GM21423 (cell line): ENCODE measurements around the gene PANK1.
"Not testable (repeated sequence)": the region's sequence is repeated elsewhere in the genome, so short reads cannot be mapped to it uniquely, and the experiment has no call there.

Experiments
- ATAC-seq: cut with Tn5 transposase; IDR thresholded peaks from one replicate; pipeline ENCODE4 v1.9.1; 2021; ENCODE audit warnings: mild to moderate bottlenecking, moderate library complexity; ENCODE audit not compliant: unreplicated experiment

PANK1 gene

DNA sequence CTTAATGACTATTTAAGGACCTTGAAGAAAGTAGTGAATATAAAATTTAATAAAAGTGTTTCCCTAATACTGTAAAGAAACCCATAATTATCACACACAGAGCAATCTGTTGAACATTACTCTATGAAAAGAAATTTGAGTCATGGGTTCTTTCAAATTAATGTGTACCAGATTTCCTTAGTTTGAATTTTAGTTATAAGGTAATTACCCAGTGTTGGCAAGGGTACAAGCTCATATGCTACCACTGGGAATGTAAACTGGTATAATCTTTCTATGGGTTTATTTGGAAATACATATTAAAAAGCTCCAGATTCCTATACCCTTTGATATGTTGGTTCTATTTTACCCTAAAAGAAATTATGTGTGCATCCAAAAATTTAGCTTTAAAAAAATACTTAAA lies 22.9 kb downstream of the PANK1 start:
- no peak for ATAC-seq

DNA sequence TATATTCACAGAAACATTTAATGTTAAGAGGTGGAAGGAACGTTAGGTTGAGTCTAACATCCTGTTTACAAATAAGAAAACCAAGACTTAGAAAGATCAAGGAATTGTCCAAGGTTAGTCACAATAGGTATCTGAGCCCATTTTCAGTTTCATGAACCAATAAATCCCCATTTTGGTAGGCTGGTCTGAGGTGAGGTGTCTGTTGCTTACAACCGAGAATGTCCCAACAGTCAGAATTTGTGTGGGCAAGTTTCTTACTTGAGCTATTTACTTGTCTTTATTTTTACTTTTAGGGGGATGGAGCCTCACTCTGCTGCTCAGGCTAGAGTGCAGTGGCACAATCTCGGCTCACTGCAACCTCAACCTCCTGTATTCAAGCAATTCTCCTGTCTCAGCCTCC lies 23.6 kb downstream of the PANK1 start:
- ATAC-seq: no peak

- not testable (repeated sequence) for ATAC-seq
Observed at GRCh38 chr10:89620296-89620695, 24.7 kb downstream of the PANK1 start.

GRCh38 chr10:89615824-89616223 lies 29.2 kb downstream of the PANK1 start:
- ATAC-seq: no peak

GRCh38 chr10:89615112-89615511 lies 29.9 kb downstream of the PANK1 start:
- ATAC-seq: no peak

DNA sequence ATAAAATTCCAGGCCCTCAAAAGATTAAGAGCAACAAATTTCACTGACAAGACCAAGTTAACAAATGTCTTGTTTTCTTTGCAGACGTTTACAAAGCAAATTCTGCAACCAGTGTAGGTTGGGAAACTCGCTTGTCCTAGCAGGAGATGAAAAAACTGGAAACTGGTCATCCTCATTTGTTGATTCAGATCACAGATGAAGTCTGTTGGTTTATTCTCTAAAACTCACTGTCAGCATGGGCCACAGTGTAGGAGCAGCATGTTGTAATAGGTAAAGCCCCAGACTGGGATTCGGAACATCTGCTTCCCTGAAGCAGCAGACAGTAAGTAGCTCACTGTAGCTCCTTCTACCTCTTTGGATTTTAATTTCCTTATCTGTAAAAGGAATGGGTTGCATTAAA lies 31.5 kb downstream of the PANK1 start:
- ATAC-seq: no peak

- ATAC-seq: no peak
Observed at GRCh38 chr10:89611282-89611681, 33.8 kb downstream of the PANK1 start.

DNA sequence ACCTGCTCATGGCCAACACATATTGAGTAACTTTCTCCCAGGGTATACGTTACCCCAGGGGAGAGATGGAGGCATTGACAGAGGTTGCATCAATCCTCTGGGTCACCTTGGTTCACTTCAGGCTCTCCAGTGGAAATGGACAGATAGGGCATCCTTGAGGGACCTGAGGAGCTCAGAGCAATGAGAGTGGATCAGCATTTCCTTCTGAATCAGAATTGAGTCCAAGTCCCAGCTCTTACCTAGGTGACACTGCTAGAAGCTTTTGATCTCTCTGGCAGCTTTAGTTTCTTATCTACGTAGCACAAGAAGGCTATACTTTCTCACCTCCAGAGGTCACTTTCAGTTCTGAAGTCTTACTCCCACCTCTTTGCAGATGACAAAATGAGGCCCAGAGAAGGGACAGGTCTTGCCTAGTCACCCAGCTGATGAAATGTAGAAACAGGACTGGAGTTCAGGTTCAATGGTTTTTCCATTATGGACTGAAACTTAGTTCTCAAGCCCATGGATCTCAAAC lies 35.2 kb downstream of the PANK1 start:
- ATAC-seq: peak; percentile 69

DNA sequence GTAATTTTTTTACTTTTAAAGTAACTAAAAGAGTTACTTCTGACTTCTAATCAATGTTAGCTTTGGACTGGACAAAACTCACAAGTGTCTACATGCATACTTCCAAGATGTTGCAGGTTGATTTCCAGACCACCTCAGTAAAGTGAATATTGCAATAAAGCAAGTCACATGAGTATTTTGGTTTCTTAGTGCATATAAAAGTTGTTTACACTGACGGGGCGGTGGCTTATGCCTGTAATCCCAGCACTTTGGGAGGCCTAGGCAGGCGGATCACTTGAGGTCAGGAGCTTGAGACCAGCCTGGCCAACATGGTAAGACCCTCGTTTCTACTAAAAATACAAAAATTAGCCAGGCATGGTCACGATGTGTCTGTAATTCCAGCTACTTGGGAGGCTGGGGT lies 40.8 kb downstream of the PANK1 start:
- no peak for ATAC-seq

GRCh38 chr10:89602919-89603318 lies 42.1 kb downstream of the PANK1 start:
- ATAC-seq: no peak

DNA sequence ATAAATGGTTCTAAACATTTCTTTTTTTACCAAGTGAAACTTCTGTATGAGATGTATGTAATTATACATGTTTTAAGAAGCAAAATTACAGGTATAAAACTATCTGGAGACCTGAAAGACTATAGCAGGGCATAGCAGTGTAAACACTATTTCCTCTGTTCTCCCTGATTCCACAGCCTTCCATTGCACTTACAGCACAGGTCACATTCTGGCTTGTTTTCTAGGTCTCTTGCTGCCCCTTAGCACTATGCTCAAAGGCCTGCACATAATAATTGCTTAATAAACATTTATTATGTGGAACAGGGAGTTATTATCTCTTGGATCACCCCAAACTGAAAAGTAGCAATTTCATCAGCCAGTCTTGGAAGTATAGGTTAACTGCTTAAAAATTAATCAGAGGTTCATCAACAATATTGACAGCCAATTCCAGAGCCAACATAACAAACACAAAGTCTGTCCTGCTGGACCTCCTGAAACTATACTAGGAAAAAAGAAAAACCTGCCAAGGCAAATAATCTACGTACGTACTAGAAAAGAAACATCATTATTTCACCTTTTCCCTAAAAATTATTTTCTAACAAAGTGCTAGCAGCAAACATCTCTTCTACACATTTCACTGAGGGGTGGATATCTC lies 43.2 kb downstream of the PANK1 start:
- no peak for ATAC-seq

DNA sequence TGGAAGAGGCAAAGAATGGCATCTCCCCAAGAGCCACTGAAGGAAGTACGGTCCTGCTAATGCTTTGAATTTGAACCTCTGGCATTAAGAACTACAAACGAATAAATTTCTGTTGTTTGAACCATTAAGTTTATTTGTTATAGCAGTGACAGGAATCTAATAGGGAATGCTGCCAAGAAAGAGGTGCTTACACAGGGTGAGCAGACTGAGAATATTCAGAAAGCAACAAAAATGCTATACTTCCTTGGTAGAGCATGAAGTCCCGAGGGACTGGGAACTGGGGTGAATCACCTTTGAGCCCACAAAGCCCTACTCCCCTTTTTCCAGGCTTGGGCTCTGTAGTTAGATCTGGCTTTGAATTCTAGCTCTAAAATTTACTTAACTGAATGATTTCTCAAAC lies 45.0 kb downstream of the PANK1 start:
- no peak for ATAC-seq

DNA sequence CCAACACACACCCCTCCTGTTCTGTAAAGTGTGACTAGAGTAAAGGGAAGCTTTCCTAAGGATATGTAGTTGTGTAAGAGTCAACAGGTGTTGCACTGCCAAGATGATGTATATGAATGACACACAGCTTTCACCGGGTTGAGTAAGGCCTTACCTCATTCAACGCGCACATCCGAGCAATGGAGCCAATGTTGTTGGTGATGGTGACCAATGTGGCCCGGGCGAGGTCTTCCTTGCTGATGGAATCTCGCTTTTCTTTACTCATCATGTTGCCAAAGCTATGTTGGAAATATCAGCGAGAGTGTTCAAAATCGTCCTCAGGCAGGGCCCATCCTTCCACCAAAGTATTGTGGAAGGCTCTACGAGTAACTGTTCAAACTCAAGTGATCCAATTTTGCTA lies 52.0 kb downstream of the PANK1 start:
- no peak for ATAC-seq

DNA sequence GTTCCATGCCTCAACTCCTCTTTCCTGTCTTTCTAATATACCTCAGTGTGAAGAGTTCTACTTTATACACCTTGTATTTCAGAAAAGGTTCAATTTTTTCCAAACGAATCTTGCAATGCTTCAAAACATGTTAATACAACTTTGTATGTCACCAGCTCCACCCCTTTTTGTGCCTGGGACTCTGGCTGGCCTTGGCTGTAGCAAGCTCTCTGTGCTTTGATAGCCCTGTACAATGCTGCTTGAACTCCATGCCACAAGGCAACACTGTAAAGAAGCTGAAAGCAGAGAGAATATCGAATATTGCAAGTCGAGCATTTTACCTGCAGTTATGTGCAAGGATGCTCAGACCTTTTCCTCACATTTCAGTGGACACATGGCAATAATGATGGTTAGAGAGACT lies 52.5 kb downstream of the PANK1 start:
- ATAC-seq: no peak

DNA sequence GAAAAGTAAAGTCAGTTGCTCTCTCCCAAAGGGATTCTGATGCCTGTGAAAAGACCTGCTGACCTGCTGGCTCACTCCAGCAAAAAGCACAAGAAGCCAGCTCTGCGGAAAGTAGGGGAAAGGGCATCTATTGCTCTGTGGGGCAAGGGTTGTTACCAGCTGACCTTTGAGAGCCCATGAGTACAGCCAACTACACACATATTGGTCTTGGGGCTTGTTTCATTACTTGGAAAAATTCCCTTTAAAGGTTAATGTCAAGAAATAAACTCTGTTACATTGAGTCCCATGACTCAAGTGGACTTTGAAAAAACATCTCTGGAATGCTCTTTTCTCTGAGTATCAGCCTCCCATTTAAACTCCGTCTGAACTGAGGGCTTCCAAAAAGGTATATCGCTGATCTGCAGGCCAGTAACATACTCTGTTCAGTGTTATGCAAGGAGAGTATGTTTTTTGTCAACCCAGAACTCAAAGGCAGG lies 53.2 kb downstream of the PANK1 start:
- ATAC-seq: no peak

GRCh38 chr10:89591111-89591795 lies 53.8 kb downstream of the PANK1 start:
- no peak for ATAC-seq

- ATAC-seq: no peak
Observed at GRCh38 chr10:89590326-89590725, 54.7 kb downstream of the PANK1 start.

DNA sequence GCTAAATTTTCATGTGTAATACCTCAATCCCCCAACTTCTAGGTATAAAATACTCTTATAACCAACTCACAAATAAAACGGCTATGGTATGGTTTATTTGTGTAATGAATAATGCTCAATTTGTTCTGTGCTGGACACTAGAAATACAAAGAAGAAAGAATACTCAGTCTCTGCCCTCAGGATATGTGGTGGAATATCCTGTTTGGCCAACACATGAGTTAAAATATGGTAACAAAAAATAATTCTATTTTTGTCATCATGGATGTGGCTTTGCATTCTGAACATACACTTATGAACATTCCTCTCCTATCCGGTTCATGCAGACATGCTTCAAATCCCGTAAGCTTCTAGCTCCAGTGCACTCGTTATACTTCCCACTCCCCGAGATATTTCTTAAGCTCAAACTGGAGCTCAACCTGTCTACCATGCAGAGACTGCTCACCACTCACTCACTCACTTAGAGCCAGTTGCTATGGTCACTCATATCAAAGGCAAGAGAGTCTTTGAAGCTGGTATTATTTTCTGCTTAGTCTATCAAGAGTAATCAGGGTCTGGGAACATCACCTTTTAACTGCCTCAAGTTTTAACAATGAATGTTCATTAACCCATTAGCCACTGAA lies 55.8 kb downstream of the PANK1 start:
- no peak for ATAC-seq

GRCh38 chr10:89588671-89589070 lies 56.4 kb downstream of the PANK1 start:
- ATAC-seq: no peak

- ATAC-seq: no peak
Observed at GRCh38 chr10:89582022-89582421, 63.0 kb downstream of the PANK1 start.

- ATAC-seq: no peak
Observed at GRCh38 chr10:89580243-89580642, 64.8 kb downstream of the PANK1 start.

DNA sequence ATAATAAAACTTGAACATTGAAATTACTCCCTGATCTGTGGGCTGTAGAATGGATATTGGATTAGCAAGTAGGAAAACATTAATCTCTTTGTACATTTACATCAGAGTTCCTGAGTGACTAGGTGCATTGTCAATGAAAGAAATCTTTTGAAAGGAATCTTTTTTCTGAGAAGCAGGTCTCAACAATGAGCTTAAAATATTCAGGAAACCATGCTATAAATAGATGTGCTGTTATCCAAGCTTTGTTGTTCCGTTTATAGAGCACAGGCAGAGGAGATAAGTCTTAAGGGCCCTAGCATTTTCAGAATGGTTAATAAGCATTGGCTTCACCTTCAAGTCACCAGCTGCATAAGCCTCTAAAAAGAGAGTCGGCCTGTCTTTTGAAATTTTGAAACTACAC lies 68.3 kb downstream of the PANK1 start:
- no peak for ATAC-seq
